ENCODE data around the gene HTRA3.

GRCh38 chr4:8296491-8296890 lies 26.9 kb downstream of the HTRA3 start:
- TF ChIP-seq CTCF (IDR thresholded peaks at IDR 0.05; ENCODE audit: poor library complexity, severe bottlenecking) (no peak), EZH2 (IDR thresholded peaks at IDR 0.05; ENCODE audit: borderline replicate concordance, insufficient read depth, low read length, poor library complexity, severe bottlenecking) (no peak), POLR2AphosphoS5 (IDR thresholded peaks at IDR 0.05) (no peak), MXI1 (conservative IDR thresholded peaks at IDR 0.05; ENCODE audit: poor library complexity, severe bottlenecking) (no peak), EP300 (conservative IDR thresholded peaks at IDR 0.05; ENCODE audit: poor library complexity, severe bottlenecking) (no peak)
- TF ChIP-seq, protein P1, sequence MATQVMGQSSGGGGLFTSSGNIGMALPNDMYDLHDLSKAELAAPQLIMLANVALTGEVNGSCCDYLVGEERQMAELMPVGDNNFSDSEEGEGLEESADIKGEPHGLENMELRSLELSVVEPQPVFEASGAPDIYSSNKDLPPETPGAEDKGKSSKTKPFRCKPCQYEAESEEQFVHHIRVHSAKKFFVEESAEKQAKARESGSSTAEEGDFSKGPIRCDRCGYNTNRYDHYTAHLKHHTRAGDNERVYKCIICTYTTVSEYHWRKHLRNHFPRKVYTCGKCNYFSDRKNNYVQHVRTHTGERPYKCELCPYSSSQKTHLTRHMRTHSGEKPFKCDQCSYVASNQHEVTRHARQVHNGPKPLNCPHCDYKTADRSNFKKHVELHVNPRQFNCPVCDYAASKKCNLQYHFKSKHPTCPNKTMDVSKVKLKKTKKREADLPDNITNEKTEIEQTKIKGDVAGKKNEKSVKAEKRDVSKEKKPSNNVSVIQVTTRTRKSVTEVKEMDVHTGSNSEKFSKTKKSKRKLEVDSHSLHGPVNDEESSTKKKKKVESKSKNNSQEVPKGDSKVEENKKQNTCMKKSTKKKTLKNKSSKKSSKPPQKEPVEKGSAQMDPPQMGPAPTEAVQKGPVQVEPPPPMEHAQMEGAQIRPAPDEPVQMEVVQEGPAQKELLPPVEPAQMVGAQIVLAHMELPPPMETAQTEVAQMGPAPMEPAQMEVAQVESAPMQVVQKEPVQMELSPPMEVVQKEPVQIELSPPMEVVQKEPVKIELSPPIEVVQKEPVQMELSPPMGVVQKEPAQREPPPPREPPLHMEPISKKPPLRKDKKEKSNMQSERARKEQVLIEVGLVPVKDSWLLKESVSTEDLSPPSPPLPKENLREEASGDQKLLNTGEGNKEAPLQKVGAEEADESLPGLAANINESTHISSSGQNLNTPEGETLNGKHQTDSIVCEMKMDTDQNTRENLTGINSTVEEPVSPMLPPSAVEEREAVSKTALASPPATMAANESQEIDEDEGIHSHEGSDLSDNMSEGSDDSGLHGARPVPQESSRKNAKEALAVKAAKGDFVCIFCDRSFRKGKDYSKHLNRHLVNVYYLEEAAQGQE (IDR thresholded peaks at IDR 0.05; ENCODE audit: borderline replicate concordance) = no peak

Data from neural cell (in vitro differentiated cells).